Upper lobe of left lung (tissue), 6 donors: ENCODE results near the gene COG3. TPM values are rescaled to one million over a fixed set of nuclear protein-coding genes. Genes with fewer than 3 reads are reported as not detected.

Experiments used
- ATAC-seq, 2 donors: fragments of 200-7000 bp; cut with Tn5 transposase; one replicate each; pipeline ENCODE4 v1.9.1; 2022; ENCODE audit warnings: mild to moderate bottlenecking in 2 of 2, moderate library complexity in 2 of 2; ENCODE audit not compliant: low FRiP score in 2 of 2
- DNase-seq, 2 donors: peaks; one replicate each; pipeline ENCODE4 v3.0.0-alpha.2; 2019 to 2020
- H3K27ac ChIP-seq, 4 donors: fragments of 200-600 bp; sonication (generic); one replicate each; pipeline ENCODE4 v1.5.1; 2016 to 2019
- H3K27me3 ChIP-seq, 4 donors: fragments of 200-600 bp; sonication (generic); one replicate each; pipeline ENCODE4 v1.5.1; 2017 to 2019
- H3K36me3 ChIP-seq, 4 donors: fragments of 200-600 bp; sonication (generic); one replicate each; pipeline ENCODE4 v1.5.1; 2016 to 2019
- H3K4me1 ChIP-seq, 4 donors: fragments of 200-600 bp; sonication (generic); one replicate each; pipeline ENCODE4 v1.5.1; 2018 to 2019
- H3K4me3 ChIP-seq, 4 donors: fragments of 200-600 bp; sonication (generic); one replicate each; pipeline ENCODE4 v1.5.1; 2017 to 2019; ENCODE audit warnings: mild to moderate bottlenecking in 2 of 4, moderate library complexity in 1 of 4
- H3K9me3 ChIP-seq, 4 donors: fragments of 200-600 bp; sonication (generic); one replicate each; pipeline ENCODE4 v1.5.1; 2018 to 2019
- EP300 ChIP-seq, 4 donors: sonication (generic); formaldehyde crosslinking; IDR thresholded peaks; one replicate each; pipeline ENCODE4 v1.5.1; 2017; ENCODE audit warnings: antibody characterized with exemption in 4 of 4, control low read depth in 2 of 4
- POLR2A ChIP-seq, 4 donors: fragments of 450-650 bp; IDR thresholded peaks; one replicate each; pipeline ENCODE4 v1.5.1; 2016 to 2017; ENCODE audit warnings: antibody characterized with exemption in 4 of 4, mild to moderate bottlenecking in 2 of 4
- POLR2AphosphoS5 ChIP-seq, 2 donors: sonication (generic); formaldehyde crosslinking; IDR thresholded peaks; one replicate each; pipeline ENCODE4 v1.5.1; 2017; ENCODE audit warnings: antibody characterized with exemption in 2 of 2
- WGBS, 2 donors: methylation state at CpG; one replicate each; pipeline ENCODE4 v1.1.5; 2017 to 2018; 5-methylcytosine and 5-hydroxymethylcytosine counted together
- total RNA-seq, 6 donors: library from RNA; depleted of rRNA in 4 of 6; stranded (reverse); fragments of >200 nt in 4 of 6; gene quantifications; one replicate each; pipeline versions ENCODE4 v1.1.0 to v1.2.1, GENCODE V29; 2016 to 2021
- TF ChIP-seq, protein P1 (sequence below), 6 experiments: fragments of 450-650 bp in 4 of 6; fragments of 200-600 bp in 2 of 6; sonication (generic) in 2 of 6; IDR thresholded peaks; one replicate each; pipeline ENCODE4 v1.5.1; 2016 to 2019; ENCODE audit warnings: antibody characterized with exemption in 6 of 6
- donor health status: DM: no; HTN: no; CAD: no; lungs with moderate emphysema.
- donor health status: DM: no; HTN: yes; CAD: no; lungs with severe emphysema.

COG3 gene
- total RNA-seq, 6 donors from 2014 or later, result 20.5 to 48.2 (median 38.8) TPM

GRCh38 chr13:45527699-45528462 is 63.1 kb downstream of the COG3 start:
- Histone ChIP-seq H3K4me3 (no peak overlapping the region), H3K27me3 (no peaks in the 10 kb centered on the region), H3K9me3 (no peaks in the 10 kb centered on the region), H3K27ac (peak overlapping the region in 3 of 4 donors; percentile 62 to 72 (median 63)), H3K4me1 (peaks cover 4 to 14% (median 11%) of the 10 kb centered on the region in 4 donors), H3K36me3 (peaks cover 9 to 69% (median 27%) of the 10 kb centered on the region in 4 donors)
- ATAC-seq (no peak), DNase-seq (no peak)
- WGBS, 2 donors, result 54 to 59% methylated on average over 6 of the region's 6 CpGs
- peak in 1 of 4 donors; percentile 32 for TF ChIP-seq EP300 (IDR thresholded peaks at IDR 0.05)
- TF ChIP-seq, protein P1, sequence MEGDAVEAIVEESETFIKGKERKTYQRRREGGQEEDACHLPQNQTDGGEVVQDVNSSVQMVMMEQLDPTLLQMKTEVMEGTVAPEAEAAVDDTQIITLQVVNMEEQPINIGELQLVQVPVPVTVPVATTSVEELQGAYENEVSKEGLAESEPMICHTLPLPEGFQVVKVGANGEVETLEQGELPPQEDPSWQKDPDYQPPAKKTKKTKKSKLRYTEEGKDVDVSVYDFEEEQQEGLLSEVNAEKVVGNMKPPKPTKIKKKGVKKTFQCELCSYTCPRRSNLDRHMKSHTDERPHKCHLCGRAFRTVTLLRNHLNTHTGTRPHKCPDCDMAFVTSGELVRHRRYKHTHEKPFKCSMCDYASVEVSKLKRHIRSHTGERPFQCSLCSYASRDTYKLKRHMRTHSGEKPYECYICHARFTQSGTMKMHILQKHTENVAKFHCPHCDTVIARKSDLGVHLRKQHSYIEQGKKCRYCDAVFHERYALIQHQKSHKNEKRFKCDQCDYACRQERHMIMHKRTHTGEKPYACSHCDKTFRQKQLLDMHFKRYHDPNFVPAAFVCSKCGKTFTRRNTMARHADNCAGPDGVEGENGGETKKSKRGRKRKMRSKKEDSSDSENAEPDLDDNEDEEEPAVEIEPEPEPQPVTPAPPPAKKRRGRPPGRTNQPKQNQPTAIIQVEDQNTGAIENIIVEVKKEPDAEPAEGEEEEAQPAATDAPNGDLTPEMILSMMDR (IDR thresholded peaks at IDR 0.05), result no peak

DNA sequence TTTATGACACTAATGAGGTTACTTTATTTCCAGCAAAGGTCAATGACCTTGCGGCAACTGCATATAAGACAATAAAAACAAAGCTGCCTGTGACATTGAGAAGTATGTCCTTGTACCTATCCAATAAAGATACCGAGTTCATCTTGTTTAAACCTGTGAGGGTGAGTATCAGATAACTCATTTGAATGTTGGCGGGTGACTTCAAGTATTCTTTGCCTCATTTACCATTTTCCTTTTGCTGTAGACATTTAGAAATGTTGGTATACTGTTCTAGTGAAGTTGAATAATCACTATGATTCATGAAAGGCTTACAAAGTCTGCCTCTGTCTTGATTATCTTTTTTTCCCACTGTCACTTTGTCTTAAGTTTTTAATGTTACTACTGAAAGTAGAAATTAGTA is 65.0 kb downstream of the COG3 start:
- TF ChIP-seq POLR2A (IDR thresholded peaks at IDR 0.05), result no peak
- TF ChIP-seq POLR2AphosphoS5 (IDR thresholded peaks at IDR 0.05), result no peak
- TF ChIP-seq, protein P1 (IDR thresholded peaks at IDR 0.05), result no peak
- Histone ChIP-seq H3K27me3 (no peaks in the 10 kb centered on the region), H3K36me3 (peaks cover 9 to 69% (median 41%) of the 10 kb centered on the region in 4 donors), H3K4me3 (no peak overlapping the region), H3K27ac (no peak overlapping the region), H3K4me1 (peaks cover 4 to 14% (median 11%) of the 10 kb centered on the region in 4 donors), H3K9me3 (no peaks in the 10 kb centered on the region)
- no peak for ATAC-seq
- WGBS, 2 donors, result 87 to 92% methylated on average over 3 of the region's 3 CpGs
- no peak for DNase-seq

DNA sequence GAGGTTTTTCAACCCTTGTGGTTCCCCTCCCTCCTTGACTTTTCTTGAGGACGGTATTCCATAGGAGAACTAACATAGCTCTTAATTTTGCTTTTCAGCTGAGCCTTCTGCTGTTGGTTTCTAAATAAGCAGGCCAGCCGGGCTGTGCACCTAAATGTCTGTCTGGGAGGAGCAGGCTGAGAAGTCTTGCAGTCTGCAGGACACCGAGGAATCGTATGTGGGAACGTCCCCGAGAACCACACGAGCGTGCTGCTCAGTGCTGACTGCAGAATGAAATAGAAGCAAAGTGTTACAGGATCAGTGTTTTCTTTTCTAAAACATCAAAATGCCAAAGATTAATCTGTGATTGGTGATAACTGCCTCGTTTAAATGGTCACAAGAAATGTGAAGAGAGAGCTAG is 69.9 kb downstream of the COG3 start:
- no peaks in the 10 kb centered on the region for H3K9me3 ChIP-seq
- H3K4me1 ChIP-seq, result no peaks in the 10 kb centered on the region
- H3K36me3 ChIP-seq, result peaks cover 8 to 71% (median 47%) of the 10 kb centered on the region in 4 donors
- H3K27ac ChIP-seq, result no peak overlapping the region
- 94 to 95% methylated on average over 9 of the region's 9 CpGs for WGBS, 2 donors
- H3K4me3 ChIP-seq, result no peak overlapping the region
- H3K27me3 ChIP-seq, result no peaks in the 10 kb centered on the region
- ATAC-seq (no peak), DNase-seq (no peak)
- no peak for TF ChIP-seq EP300 (IDR thresholded peaks at IDR 0.05)
- TF ChIP-seq POLR2A (IDR thresholded peaks at IDR 0.05), result no peak
- TF ChIP-seq, protein P1 (IDR thresholded peaks at IDR 0.05), result no peak
- TF ChIP-seq POLR2AphosphoS5 (IDR thresholded peaks at IDR 0.05), result no peak

GRCh38 chr13:45536224-45536623 is 71.5 kb downstream of the COG3 start:
- Histone ChIP-seq H3K4me1 (no peaks in the 10 kb centered on the region), H3K4me3 (no peak overlapping the region), H3K9me3 (no peaks in the 10 kb centered on the region), H3K27me3 (no peaks in the 10 kb centered on the region), H3K36me3 (peaks cover 0 to 55% (median 32%) of the 10 kb centered on the region in 4 donors), H3K27ac (no peak overlapping the region)
- DNase-seq (no peak), ATAC-seq (no peak)
- TF ChIP-seq EP300 (IDR thresholded peaks at IDR 0.05), result no peak
- no peak for TF ChIP-seq POLR2A (IDR thresholded peaks at IDR 0.05)
- no peak for TF ChIP-seq POLR2AphosphoS5 (IDR thresholded peaks at IDR 0.05)
- TF ChIP-seq, protein P1 (IDR thresholded peaks at IDR 0.05), result no peak
- 89 to 91% methylated on average over 2 of the region's 2 CpGs for WGBS, 2 donors

DNA sequence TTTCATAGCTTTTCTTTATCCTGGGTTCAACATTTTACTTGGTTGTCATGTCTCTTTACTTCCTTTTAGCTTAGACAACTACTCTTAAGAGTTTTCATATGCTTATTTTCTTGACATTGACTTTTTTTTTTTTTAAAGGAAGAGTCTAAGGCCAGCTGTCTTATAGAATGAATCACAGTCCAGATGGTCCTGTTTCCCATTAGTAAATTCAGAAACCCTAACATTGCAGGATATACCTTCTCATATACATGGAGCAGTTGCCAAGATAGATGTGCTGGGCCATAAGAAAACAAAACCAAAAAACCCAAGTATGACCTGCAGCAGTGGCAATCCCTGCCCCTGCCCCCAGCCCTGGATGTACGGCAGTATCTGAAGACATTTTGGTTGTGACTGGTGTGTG is 72.8 kb downstream of the COG3 start:
- no peaks in the 10 kb centered on the region for H3K9me3 ChIP-seq
- WGBS, 2 donors, result 78 to 85% methylated on average over 1 of the region's 1 CpG
- H3K27ac ChIP-seq, result no peak overlapping the region
- TF ChIP-seq, protein P1 (IDR thresholded peaks at IDR 0.05), result no peak
- TF ChIP-seq POLR2A (IDR thresholded peaks at IDR 0.05) (no peak), EP300 (IDR thresholded peaks at IDR 0.05) (no peak), POLR2AphosphoS5 (IDR thresholded peaks at IDR 0.05) (no peak)
- no peak overlapping the region for H3K4me3 ChIP-seq
- peaks cover 0 to 44% (median 28%) of the 10 kb centered on the region in 4 donors for H3K36me3 ChIP-seq
- ATAC-seq, result no peak
- no peak for DNase-seq
- no peaks in the 10 kb centered on the region for H3K27me3 ChIP-seq
- H3K4me1 ChIP-seq, result no peaks in the 10 kb centered on the region
